HepG2 (cell line): ENCODE measurements around the gene TSTD1. TPM values are rescaled to one million over a fixed set of nuclear protein-coding genes. Genes with fewer than 3 reads are reported as not detected.

Experiments used
- DMAP1 ChIP-seq: IDR thresholded peaks from 2 replicates; pipeline ENCODE4 v1.6.1; 2016
- ETS1 ChIP-seq: sonication (generic); formaldehyde crosslinking; IDR thresholded peaks from 2 replicates; pipeline ENCODE4 v1.4.0; 2020; ENCODE audit warnings: missing genetic modification reagents
- HDAC2 ChIP-seq: sonication (generic); formaldehyde crosslinking; IDR thresholded peaks from 2 replicates; pipeline ENCODE4 v1.4.0; 2020; ENCODE audit warnings: missing genetic modification reagents
- HDAC6 ChIP-seq: fragments of 200-600 bp; sonication (generic); IDR thresholded peaks from 2 replicates; pipeline ENCODE4 v1.7.0; 2017; ENCODE audit warnings: mild to moderate bottlenecking, antibody characterized with exemption, low read length, low read depth
- KLF6 ChIP-seq: IDR thresholded peaks from 2 replicates; pipeline ENCODE4 v1.8.0; 2016; ENCODE audit warnings: missing biosample characterization, missing genetic modification reagents
- MAF1 ChIP-seq: sonication (generic); formaldehyde crosslinking; IDR thresholded peaks from 2 replicates; pipeline ENCODE4 v1.5.0; 2020; ENCODE audit warnings: missing genetic modification reagents, borderline replicate concordance
- MTA3 ChIP-seq: sonication (generic); formaldehyde crosslinking; IDR thresholded peaks from 2 replicates; pipeline ENCODE4 v1.4.0; 2020; ENCODE audit warnings: missing genetic modification reagents
- RAD21 ChIP-seq: fragments of 450-650 bp; formaldehyde crosslinking; IDR thresholded peaks from 2 replicates; pipeline ENCODE4 v1.5.0; 2020; ENCODE audit warnings: mild to moderate bottlenecking
- SP4 ChIP-seq: sonication (generic); formaldehyde crosslinking; IDR thresholded peaks from 2 replicates; pipeline ENCODE4 v1.8.1; 2023; ENCODE audit warnings: mild to moderate bottlenecking, missing genetic modification reagents
- ZNF142 ChIP-seq: sonication (generic); formaldehyde crosslinking; IDR thresholded peaks from 2 replicates; pipeline ENCODE4 v1.4.0; 2020; ENCODE audit warnings: missing genetic modification reagents
- ZNF383 ChIP-seq: sonication (generic); formaldehyde crosslinking; IDR thresholded peaks from 2 replicates; pipeline ENCODE4 v1.4.0; 2020; ENCODE audit warnings: missing genetic modification reagents, mild to moderate bottlenecking, borderline replicate concordance
- ZNF501 ChIP-seq: sonication (generic); formaldehyde crosslinking; IDR thresholded peaks from 2 replicates; pipeline ENCODE4 v1.5.1; 2020; ENCODE audit warnings: mild to moderate bottlenecking, moderate library complexity, missing genetic modification reagents
- ZNF510 ChIP-seq: sonication (generic); formaldehyde crosslinking; IDR thresholded peaks from 2 replicates; pipeline ENCODE4 v1.4.0; 2020; ENCODE audit warnings: low read depth, mild to moderate bottlenecking, missing genetic modification reagents
- ZNF614 ChIP-seq: IDR thresholded peaks from 2 replicates; pipeline ENCODE4 v1.6.1; 2018; ENCODE audit warnings: missing biosample characterization, missing genetic modification reagents, inconsistent platforms, borderline replicate concordance
- ZNF709 ChIP-seq: sonication (generic); formaldehyde crosslinking; IDR thresholded peaks from 2 replicates; pipeline ENCODE4 v1.5.0; 2020; ENCODE audit warnings: mild to moderate bottlenecking, missing genetic modification reagents
- ZNF761 ChIP-seq: sonication (generic); formaldehyde crosslinking; conservative IDR thresholded peaks from 2 replicates; pipeline ENCODE4 v1.4.0; 2020; ENCODE audit warnings: mild to moderate bottlenecking, missing genetic modification reagents
- polyA plus RNA-seq, 8 experiments: library from polyadenylated mRNA; depleted of rRNA in 3 of 8; stranded (reverse) in 7 of 8; unstranded in 1 of 8; fragments of >200 nt; fragmentation: Illumina TruSeq in 4 of 8; extraction: Trizol in 4 of 8; gene quantifications; 2 replicates each; pipeline versions ENCODE4 v1.2.1 to v1.2.3, GENCODE V29; 2011 to 2016; ENCODE audit warnings: low read depth in 4 of 8, missing spikeins in 1 of 8, mixed read lengths in 1 of 8; ENCODE audit not compliant: insufficient read depth in 1 of 8
- total RNA-seq, 5 experiments: library from RNA; depleted of rRNA; stranded (reverse); fragments of >200 nt; fragmentation: Illumina TruSeq; extraction: Trizol; gene quantifications; 2 replicates each; pipeline ENCODE4 v1.2.3, GENCODE V29; 2016; ENCODE audit warnings: low read depth in 1 of 5
- TF ChIP-seq, protein P1 (sequence below): sonication (generic); formaldehyde crosslinking; IDR thresholded peaks from 2 replicates; pipeline ENCODE4 v1.9.0; 2021; ENCODE audit warnings: missing genetic modification reagents, mild to moderate bottlenecking, borderline replicate concordance
- TF ChIP-seq, protein P2 (sequence below): sonication (generic); formaldehyde crosslinking; IDR thresholded peaks from 2 replicates; pipeline ENCODE4 v1.4.0; 2020; ENCODE audit warnings: missing genetic modification reagents
- TF ChIP-seq, protein P3 (sequence below): sonication (generic); formaldehyde crosslinking; IDR thresholded peaks from 2 replicates; pipeline ENCODE4 v1.9.0; 2022; ENCODE audit warnings: low read depth, missing genetic modification reagents

The TSTD1 gene
- total and polyA plus RNA-seq, 2 of the 13 experiments (the other 11 are each of a cell fraction or from before 2014, with no cell fraction given), result 0.15 to 0.31 TPM

- TF ChIP-seq ZNF142 (CRISPR knock-in tag), result peak; percentile 72; the same call in 1 of the 2 replicates
- TF ChIP-seq MAF1 (CRISPR knock-in tag), result peak; percentile 69; the same call in 1 of the 2 replicates
- 0 out of 2 replicates have a peak, but pooled peaks have one; percentile 85 for TF ChIP-seq ETS1 (CRISPR knock-in tag)
- TF ChIP-seq ZNF614 (CRISPR knock-in tag), result no peak
- TF ChIP-seq, protein P1, sequence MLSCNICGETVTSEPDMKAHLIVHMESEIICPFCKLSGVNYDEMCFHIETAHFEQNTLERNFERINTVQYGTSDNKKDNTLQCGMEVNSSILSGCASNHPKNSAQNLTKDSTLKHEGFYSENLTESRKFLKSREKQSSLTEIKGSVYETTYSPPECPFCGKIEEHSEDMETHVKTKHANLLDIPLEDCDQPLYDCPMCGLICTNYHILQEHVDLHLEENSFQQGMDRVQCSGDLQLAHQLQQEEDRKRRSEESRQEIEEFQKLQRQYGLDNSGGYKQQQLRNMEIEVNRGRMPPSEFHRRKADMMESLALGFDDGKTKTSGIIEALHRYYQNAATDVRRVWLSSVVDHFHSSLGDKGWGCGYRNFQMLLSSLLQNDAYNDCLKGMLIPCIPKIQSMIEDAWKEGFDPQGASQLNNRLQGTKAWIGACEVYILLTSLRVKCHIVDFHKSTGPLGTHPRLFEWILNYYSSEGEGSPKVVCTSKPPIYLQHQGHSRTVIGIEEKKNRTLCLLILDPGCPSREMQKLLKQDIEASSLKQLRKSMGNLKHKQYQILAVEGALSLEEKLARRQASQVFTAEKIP (CRISPR knock-in tag), result no peak
- 0 out of 2 replicates have a peak, but pooled peaks have one; percentile 18 for TF ChIP-seq DMAP1
- TF ChIP-seq, protein P2, sequence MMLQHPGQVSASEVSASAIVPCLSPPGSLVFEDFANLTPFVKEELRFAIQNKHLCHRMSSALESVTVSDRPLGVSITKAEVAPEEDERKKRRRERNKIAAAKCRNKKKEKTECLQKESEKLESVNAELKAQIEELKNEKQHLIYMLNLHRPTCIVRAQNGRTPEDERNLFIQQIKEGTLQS (CRISPR knock-in tag), result 0 out of 2 replicates have a peak, but pooled peaks have one; percentile 33
- TF ChIP-seq RAD21, result peak; percentile 32; the same call in 1 of the 2 replicates
- TF ChIP-seq, protein P3, sequence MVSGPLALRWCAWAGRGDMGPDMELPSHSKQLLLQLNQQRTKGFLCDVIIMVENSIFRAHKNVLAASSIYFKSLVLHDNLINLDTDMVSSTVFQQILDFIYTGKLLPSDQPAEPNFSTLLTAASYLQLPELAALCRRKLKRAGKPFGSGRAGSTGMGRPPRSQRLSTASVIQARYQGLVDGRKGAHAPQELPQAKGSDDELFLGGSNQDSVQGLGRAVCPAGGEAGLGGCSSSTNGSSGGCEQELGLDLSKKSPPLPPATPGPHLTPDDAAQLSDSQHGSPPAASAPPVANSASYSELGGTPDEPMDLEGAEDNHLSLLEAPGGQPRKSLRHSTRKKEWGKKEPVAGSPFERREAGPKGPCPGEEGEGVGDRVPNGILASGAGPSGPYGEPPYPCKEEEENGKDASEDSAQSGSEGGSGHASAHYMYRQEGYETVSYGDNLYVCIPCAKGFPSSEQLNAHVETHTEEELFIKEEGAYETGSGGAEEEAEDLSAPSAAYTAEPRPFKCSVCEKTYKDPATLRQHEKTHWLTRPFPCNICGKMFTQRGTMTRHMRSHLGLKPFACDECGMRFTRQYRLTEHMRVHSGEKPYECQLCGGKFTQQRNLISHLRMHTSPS (CRISPR knock-in tag), result 0 out of 2 replicates have a peak, but pooled peaks have one; percentile 12
- TF ChIP-seq ZNF709, result no peak
- no peak for TF ChIP-seq ZNF383 (CRISPR knock-in tag)
- TF ChIP-seq MTA3 (CRISPR knock-in tag), result no peak
- peak; percentile 31; the same call in 1 of the 2 replicates for TF ChIP-seq ZNF761 (CRISPR knock-in tag)
- TF ChIP-seq HDAC6, result no peak
- 0 out of 2 replicates have a peak, but pooled peaks have one; percentile 19 for TF ChIP-seq ZNF501 (CRISPR knock-in tag)
- 0 out of 2 replicates have a peak, but pooled peaks have one; percentile 3 for TF ChIP-seq HDAC2 (CRISPR knock-in tag)
- TF ChIP-seq KLF6, result peak; percentile 39; the same call in 1 of the 2 replicates
- peak; percentile 77; the same call in 1 of the 2 replicates for TF ChIP-seq ZNF510
- peak; percentile 84 for TF ChIP-seq SP4 (CRISPR knock-in tag)
Measured at GRCh38 chr1:161020509-161021164, 18.1 kb downstream of the TSTD1 start, which contains the start of gene F11R (continued).
